Measurements from ENCODE around the gene MARS1.

The MARS1 gene

DNA sequence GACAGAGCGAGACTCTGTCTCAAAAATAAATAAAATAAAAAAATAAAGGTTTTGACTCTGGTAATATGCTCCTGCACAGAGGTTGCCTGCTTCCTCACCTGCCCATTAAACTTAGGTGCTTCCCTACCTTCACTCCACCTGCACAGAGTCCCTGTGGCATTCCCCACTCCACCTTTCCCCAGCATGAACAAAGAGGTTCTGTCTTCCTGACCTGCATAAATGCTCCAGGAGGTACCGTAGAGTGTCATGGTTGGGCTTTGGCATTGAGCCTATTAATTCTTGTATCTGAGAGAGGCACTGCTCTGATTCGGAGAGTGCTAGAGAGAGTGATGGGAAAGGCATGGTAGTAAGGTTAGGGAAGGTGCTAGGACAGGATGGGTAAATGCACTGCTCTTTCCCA is 14.5 kb upstream of the MARS1 start:
- no peak for DNase-seq (ENCODE audit: low spot score)

DNA sequence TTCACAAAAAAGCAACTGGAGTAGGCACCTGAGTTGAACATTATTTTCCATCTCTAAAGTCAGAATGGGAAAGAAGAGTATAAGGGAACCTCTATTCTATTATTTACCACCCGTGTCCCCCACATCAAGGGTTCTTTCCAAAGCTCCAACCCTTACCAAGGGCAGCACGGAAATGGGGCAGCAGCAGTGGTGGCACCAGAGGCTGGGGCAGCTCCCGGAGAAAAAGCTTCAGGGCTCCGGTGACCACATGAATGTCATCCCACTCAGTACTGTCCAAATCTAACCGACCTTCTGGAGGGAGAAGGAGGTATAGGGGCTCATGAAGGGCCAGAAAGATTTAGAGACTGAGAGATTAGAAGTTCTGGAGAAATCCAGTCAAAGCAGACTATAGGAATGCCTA is 14.0 kb upstream of the MARS1 start:
- DNase-seq (ENCODE audit: low spot score), result no peak

GRCh38 chr12:57474430-57474829 is 13.4 kb upstream of the MARS1 start:
- no peak for DNase-seq (ENCODE audit: low spot score)

GRCh38 chr12:57474862-57475261 is 13.0 kb upstream of the MARS1 start:
- DNase-seq (ENCODE audit: low spot score), result no peak

DNA sequence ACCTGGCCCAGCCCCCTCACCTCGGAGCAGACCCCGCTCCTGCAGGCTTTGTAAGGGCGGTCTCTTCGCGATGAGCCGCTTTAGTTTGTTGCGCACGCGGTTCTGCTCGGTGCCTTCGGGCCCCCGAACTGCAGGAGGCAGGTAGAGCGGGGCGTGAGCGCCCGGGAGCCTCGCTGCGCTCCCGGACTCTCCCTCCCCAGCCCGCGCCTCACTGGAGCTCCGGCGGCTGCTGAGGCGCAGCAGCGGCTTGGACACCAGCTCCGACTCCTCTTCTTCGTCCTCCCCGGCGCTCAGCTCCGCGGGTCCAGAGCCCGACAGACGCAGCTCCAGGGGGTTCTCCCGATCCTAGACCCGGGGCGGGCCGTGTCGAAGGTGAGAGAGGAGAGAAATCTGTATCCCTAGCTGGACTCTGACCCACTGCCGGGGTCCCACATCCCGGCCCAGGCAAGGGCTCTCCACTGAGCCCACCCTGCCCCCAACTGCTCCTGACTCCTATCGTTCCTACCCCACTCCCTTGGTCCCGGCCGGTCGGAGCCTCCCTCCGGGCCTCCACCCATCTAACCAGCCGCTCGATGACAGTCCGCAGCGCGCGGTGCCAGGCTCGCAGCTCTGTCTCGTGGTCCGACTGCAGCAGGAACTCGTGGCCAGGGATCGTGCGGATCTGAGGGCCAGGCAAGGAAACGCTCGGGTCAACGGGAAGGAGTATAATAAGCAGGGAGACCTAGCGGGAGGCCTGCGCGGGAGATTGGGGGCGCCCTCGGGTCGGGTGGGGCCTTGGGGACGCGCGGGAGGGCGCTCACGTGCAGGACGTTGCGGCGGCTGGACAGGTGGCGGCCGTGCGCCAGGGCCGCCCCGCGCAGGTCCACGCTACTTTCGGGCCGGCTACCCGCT is 12.4 kb upstream of the MARS1 start:
- DNase-seq (ENCODE audit: low spot score), result no peak

GRCh38 chr12:57476162-57476992 is 11.5 kb upstream of the MARS1 start:
- DNase-seq (ENCODE audit: low spot score), result no peak

DNA sequence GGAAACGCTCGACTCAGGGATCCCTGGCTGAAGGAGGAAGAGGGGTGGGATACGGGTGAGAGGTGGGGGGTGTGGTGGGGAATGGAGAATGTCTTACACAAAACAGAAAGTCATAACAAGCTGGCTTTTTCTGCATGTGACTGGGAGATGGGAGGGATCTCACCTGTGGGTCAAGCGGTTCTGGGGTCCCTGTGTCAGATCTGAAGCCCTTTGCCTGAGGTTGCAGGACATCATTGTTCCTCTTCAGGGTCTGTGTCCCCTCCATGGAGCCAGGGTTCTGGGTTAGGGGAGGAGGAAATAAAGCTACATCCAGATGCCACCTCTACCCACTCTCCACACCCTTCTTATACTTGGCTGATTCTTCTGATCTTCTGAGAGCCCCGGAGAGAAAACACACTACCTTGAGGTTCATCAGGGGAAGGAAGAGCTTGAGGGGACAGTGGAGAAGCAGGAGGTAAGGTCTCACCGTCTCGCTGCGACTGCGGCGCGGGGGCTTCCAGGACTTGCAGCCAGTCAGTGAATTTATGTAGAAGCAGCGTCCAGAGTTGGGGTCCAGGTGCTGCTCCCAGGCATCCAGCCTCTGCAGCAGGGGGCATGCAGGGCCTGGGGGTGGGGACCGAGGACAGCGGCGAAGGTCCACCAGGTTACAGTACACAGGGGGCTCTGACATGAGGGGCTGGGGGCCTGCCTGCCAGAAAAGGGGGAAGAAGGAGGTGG is 10.7 kb upstream of the MARS1 start:
- DNase-seq (ENCODE audit: low spot score), result no peak

DNA sequence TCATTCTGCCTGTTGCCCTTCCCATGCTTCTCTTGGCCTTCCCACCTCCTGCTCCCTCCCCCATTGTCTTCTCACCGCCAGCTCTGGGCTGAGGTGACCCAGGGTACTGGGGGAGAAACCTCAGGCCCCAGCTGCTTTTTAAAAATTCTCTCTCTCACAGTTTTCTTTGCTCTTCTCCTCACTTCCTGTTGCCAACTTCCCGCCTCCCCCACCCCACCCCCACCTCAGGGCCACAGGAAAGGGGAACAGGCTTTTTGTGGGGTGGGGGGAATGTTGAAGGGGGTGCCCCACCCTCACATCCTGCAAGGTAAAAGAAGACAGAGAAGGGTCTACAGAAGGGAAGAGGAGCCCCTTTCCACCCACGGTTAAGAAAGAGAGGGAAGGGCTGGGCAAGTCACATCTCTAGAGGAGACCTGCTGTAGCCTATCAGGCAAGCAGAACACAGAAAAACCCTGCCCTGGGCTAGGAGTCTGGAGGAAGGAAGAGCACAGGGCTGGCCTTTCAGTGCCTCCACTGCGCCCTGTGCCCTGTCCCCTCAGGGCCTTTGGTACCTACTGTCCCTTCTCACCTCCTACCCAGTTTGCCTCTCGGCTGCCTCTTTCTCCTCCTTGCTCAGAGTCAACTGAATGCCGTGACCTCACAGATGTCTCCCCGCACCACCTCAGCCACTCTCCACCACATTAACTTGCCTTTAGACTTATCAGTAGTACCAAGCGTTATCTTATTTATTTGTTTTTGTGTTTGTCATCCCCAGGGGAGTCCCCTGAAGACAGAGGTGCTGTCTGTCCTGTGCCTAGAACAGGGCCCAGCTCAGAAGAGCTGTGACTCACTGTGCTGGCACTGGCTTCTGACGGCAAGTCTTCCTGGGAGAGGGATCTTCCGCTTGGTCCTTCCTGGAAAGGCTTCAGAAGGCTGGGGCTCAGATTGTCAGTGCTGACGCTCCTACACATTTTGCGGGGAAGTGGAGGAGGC is 9.9 kb upstream of the MARS1 start:
- DNase-seq (ENCODE audit: low spot score), result no peak

- DNase-seq (ENCODE audit: low spot score), result no peak
Measured at GRCh38 chr12:57479043-57479375, 8.9 kb upstream of the MARS1 start.

DNA sequence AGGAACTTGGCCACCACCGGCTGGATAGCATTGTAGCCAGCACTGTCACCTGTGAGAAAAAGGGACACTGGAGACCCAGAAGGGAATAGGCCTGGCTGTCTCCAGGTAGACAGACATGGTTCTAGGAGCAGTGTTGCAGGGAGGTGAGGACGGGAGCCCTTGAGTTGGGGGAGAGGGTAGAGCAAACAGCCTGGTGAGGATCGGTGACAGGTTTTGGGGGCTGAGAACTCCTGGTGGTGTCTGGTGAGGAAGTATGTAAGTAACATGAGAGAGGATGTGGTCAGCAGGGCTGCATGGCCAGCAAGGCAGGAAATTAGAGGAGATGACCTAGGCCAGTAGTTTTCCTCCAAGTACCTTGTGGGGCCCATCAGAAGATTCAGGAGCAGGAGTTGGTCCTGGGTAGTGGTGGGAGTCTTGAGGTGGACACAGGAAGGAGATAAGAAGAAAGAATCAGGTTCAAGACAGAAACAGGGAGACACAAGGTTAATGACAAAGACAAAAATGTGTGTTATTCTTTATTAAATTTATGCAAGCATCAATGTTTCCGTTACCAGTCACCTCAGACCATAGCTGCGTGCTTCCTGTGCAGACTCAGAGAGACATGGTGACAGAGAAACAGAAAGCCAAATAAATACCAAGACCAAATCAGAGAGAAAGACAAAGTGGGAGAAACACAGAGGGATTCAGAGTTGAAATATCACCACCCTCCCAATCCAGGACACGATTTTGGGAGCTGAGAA is 8.3 kb upstream of the MARS1 start, which contains the start of gene ARHGAP9:
Gene ARHGAP9, minus strand, starts transcription at position 491 of the 740 bp plus-strand sequence. Its CDS starts 460 bp downstream, at position 31.
- DNase-seq (ENCODE audit: low spot score), result no peak

- no peak for DNase-seq (ENCODE audit: low spot score)
Measured at GRCh38 chr12:57481671-57482070, 6.2 kb upstream of the MARS1 start.

DNA sequence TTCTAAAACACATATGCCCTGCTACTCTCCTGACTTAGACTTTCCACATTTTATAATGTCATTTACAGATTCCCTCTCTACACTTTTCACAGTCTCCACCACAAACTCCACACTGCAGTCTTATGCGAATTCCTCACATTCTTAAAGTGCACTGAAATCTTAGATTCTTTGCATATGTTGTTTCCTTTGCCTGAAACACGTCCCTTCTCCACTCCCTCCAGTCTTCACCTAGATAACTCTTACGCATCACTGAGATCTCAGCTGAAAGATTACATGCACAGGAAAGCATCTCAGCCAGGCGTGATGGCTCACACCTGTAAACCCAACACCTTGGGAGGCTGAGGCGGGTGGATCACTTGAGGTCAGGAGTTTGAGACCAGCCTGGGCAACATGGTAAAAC is 4.4 kb upstream of the MARS1 start:
- DNase-seq (ENCODE audit: low spot score), result no peak

DNA sequence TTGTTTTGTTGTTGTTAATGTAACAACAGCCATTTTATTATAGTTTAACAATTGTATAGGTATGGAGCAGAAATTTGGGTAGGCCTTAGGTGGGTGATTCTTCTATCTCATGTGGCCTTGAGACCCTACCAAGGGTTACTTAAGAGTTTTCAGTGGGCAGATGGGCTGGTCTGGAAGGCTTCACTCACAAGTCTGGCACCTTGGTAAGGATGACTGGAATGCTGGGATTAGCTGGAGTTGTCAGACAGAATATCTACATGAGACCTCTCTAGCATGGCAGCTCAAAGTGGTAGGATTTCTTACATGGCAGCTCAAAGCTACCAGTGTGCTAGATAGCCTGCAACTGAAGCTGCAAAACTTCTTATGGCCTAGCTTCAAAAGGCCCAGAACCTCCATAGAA is 2.2 kb upstream of the MARS1 start:
- no peak for DNase-seq (ENCODE audit: low spot score)

DNA sequence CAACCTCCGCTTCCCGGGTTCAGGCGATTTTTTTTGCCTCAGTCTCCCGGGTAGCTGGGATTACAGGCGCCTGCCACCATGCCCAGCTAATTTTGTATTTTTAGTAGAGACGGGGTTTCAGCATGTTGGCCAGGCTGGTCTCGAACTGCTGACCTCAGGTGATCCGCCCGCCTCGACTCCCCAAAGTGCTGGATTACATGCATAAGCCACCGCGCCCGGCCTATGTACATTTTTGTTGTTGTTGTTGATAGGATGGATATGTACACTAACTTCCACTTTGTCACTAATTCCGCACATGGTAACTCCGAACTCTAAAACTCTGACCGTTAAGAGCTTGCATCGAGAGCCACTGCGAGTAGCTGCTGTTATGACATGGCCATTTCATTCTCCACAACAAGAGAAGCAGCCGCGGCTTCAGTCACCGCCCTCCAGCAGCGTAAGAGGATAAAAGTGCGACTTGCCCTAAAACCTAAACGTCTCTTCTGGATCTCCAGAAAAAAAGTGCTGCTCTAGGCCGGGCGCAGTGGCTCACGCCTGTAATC is 742 bp upstream of the MARS1 start:
- DNase-seq (ENCODE audit: low spot score), result no peak

- DNase-seq (ENCODE audit: low spot score), result no peak
Measured at GRCh38 chr12:57488402-57489156, 711 bp downstream of the MARS1 start.

DNA sequence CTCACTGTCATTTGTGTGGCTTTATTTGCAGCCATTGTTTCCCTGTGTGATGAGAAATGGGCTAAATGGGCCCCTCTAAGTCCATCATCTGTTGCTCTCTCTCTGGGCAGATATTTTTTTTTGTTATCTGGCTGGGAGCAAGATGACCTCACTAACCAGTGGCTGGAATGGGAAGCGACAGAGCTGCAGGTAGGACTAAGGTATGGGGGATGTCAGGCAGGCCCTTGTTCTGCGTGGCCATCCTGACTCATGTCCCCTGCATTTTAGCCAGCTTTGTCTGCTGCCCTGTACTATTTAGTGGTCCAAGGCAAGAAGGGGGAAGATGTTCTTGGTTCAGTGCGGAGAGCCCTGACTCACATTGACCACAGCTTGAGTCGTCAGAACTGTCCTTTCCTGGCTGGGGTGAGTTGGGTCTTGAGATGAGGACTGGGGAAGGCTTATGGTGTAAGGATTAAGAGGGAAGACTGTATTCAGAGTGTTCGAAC is 1.3 kb downstream of the MARS1 start:
- no peak for DNase-seq (ENCODE audit: low spot score)

- no peak for DNase-seq (ENCODE audit: low spot score)
Measured at GRCh38 chr12:57490126-57490525, 2.3 kb downstream of the MARS1 start.

DNA sequence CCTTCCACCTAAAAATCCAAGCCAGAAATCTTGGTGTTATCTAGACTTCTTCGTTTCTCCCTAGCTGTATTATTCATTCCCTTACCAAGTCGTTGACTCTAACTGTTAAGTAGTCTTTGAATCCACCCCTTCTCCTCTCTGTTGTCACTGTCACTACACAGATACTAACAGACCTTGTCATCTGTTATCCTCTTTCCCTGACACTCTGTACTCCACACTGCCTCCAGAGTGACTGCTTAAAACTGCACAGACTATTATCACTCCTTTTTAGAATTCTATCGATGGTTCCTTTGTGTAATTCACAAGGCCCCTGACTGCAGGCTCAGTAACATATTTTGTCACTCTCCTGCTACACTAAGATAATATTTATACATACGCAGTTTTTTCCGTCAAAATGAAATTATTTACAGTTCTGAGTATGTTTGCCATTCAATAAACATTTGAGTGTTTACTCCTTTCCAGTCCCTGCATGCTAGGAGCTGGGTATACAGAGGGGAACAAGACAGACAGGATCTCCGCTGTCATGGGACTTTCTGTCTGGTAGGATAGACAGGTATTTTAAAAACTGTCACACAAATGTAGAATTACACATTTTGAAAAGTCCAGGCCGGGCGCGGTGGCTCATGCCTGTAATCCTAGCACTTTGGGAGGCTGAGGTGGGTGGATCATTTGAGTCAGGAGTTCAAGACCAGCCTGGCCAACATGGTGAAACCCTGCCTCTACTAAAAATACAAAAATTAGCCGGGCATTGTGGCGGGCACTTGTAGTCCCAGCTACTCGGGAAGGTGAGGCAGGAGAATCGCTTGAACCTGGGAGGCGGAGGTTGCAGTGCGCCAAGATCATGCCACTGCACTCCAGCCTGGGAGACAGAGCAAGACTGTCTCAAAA is 3.8 kb downstream of the MARS1 start:
- DNase-seq (ENCODE audit: low spot score), result no peak

Data from COLO829 (cell line).